Posterior cingulate gyrus (tissue), 11 donors: ENCODE results near the gene ACACA.

Source experiments
- DNase-seq, 10 donors: peaks; one replicate each; pipeline versions ENCODE4 v3.0.0 to v3.0.0-alpha.2; 2020 to 2021; ENCODE audit warnings: mixed read lengths in 3 of 10
- intact Hi-C: fragments of 100-400 bp; cut with DNase I; formaldehyde crosslinking; loops from one replicate; pipeline ENCODE4 v1.15.1; 2023

The ACACA gene

GRCh38 chr17:37299257-37299980, 107.2 kb downstream of the ACACA start:
- peak in 2 of 10 donors; percentile 17 to 20 for DNase-seq
- intact Hi-C loops = no loop called here

- no peak for DNase-seq
- intact Hi-C loops = no loop called here
Observed at GRCh38 chr17:37295888-37296287, 110.7 kb downstream of the ACACA start.

DNA sequence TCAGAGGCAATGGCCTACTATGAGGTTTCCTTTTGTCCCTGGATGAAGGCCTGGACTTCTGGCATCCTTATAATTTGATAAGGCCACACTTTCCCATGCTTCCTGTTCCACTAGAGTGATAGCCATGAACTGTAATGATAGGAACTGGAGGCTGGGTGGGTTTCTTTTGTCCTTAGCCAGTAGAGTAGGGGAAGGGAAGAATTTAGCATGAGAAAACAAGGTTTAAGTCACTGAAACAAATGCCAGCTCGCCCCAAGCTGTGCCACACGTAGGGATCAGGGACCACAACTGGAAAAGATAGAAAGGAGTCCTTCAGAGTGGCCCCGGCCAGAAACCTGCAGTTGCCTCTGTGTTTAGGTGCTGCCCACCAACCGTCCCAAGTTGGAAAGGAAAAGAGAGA, 111.7 kb downstream of the ACACA start:
- intact Hi-C loops = no loop called here
- DNase-seq = no peak

- no peak for DNase-seq
- intact Hi-C loops = no loop called here
Observed at GRCh38 chr17:37293770-37294169, 112.9 kb downstream of the ACACA start.

- DNase-seq = no peak
- intact Hi-C loops = no loop called here
Observed at GRCh38 chr17:37292429-37293139, 114.1 kb downstream of the ACACA start.

- intact Hi-C loops = no loop called here
- no peak for DNase-seq
Observed at GRCh38 chr17:37291351-37291750, 115.3 kb downstream of the ACACA start.

GRCh38 chr17:37286430-37286829, 120.2 kb downstream of the ACACA start:
- DNase-seq = no peak
- intact Hi-C loops = no loop called here

- no peak for DNase-seq
- intact Hi-C loops = no loop called here
Observed at GRCh38 chr17:37284191-37284590, 122.4 kb downstream of the ACACA start.

GRCh38 chr17:37283414-37283961, 123.1 kb downstream of the ACACA start:
- intact Hi-C loops = no loop called here
- no peak for DNase-seq

DNA sequence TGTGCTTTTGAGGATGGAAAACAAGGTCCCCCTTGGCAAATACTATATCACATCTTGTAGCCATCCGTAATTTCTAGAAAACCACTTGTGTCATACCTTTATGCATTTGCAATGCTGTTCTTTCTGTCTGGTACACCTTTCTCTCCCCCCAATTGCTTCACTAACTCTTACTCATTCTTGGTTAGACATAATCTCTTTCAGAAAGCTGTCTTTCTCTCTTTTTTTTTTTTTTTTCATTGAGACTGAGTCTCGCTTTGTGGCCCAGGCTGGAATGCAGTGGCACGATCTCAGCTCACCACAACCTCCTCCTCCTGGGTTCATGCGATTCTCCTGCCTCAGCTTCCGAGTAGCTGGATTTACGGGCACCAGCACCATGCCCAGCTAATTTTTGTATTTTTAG, 125.8 kb downstream of the ACACA start:
- intact Hi-C loops = no loop called here
- no peak for DNase-seq

DNA sequence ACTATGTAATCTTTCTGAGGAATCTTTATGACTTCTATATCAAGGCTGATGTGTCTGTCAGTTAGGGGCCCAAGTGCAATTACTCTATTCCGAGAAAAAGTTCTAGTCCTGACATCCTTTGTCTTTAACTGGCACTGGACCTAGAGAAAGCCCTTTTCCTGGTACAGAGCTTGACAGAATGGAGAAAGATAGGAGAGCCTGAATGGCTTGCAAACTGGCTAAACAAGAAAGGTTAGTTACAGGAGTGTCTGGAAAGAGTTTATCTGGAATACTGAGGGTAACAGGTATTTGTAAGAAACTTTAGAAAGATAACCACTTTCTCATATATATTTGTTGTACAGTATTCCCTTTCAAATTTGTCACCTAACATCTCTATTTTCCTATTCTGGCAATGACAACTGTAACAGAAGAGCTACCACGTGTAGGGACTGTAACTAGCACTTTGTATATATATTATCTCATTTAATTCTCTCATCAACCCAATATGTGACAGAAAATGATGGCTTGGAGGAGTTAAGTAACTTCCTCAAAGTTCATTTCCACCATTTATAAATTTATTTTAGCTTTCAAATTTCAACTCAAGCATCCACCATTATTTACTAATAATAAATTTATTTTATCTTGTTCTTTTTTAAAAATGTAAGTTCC, 128.3 kb downstream of the ACACA start:
- no peak for DNase-seq
- intact Hi-C loops = no loop called here

- DNase-seq = no peak
- intact Hi-C loops = no loop called here
Observed at GRCh38 chr17:37276475-37276874, 130.2 kb downstream of the ACACA start.

- intact Hi-C loops = no loop called here
- no peak for DNase-seq
Observed at GRCh38 chr17:37274461-37274860, 132.2 kb downstream of the ACACA start.

DNA sequence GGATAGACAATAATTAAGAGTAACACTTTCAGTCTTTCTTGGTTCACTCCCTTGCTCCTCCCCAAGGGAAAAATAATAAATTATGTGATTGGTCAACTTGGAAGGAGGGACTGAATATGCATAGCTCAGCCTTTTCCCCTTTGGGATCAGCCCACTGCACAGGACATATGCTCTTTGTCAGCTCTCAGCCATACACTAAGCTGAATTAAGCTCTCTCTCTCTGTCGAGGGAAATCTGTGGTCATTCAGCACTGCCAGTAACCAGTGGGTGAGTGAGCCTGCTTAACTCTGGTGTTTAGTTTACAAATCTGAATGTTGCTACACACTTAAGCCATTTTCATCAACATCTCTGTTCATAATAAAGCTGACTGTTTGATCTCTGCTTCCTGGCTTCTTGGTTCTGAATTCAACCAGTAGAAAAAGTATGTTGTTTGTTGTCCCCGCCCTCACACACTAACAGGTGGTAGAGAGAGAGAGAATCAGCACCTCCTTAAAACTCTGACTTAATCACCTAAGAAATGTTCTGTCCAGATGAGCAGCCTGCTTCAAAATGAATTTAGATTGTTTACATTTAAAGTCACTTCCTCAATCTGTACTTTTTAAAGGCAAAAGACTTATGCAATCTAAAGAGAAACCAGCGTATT, 133.1 kb downstream of the ACACA start:
- intact Hi-C loops = no loop called here
- no peak for DNase-seq

- no peak for DNase-seq
- intact Hi-C loops = no loop called here
Observed at GRCh38 chr17:37265446-37266173, 141.0 kb downstream of the ACACA start.

- intact Hi-C loops = no loop called here
- no peak for DNase-seq
Observed at GRCh38 chr17:37261286-37261685, 145.3 kb downstream of the ACACA start.

DNA sequence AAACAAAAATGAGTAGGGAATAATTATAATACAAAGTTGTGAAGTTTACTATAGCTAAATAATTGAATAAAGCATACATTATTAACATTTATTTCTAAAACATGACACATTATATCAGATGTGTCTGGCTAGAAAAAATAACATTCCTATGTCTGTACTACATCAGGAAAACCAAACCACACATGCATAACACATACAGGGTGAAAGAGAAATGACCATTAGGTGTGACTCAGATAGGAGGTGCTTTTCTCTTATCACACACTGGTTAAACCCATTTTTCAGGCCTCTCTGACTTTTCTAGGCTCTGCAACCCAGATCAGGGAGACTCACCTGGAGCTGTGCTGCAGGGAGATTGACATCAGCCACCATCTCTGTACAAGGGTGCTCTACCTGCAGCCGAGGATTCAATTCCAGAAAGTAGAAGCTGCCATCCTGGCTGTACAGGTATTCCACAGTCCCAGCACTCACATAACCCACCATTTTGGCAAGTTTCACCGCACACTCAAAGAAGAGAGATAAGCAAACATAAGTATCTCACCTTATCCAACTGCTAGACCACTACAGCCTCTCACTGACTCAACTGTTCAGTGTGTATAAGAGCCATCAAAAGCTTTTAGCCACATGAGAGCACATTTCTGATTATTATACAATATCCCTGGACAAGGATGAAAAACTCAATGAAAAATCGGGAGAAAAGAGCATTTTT, 147.5 kb downstream of the ACACA start:
- no peak for DNase-seq
- intact Hi-C loops = loop anchor here (10.0 kb wide), 1 partner anchor 106 kb away; no protein-coding TSS in a partner anchor

DNA sequence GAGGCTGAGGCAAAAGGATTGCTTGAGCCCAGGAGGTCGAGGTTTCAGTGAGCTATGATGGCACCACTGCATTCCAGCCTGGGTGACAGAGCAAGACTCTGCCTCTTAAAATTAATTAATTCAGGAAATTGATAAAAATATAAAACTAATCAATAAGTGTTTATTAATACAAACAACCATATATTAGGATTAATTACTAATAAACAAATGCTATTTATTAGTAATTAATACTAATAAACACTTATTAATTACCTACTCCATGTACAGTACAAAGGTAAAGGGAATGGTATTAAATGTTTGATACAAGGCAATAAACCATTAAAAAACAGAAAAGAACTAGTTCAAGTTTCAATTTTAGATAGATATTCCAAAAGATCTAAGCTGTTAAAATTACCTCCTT, 150.0 kb downstream of the ACACA start:
- intact Hi-C loops = loop anchor here (10.0 kb wide), 1 partner anchor 108 kb away; no protein-coding TSS in a partner anchor

DNA sequence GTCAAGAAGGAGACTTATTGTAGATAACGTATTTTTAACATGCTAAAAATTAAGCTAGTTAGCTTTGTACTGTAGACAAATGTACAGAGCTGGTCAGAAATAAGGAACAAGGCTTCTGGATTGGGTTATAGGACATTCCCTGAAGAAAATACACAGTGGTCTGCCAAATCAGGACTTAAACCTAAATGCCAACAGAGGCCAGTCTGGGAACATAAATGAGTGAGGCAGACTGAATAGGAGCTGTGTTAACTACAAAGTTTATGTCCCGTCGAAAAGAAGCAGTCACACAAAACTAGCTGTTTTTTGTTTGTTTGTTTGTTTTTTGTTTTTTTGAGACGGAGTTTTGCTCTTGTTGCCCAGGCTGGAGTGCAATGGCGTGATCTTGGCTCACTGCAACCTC, 151.2 kb downstream of the ACACA start:
- DNase-seq = no peak
- intact Hi-C loops = loop anchor here (10.0 kb wide), 1 partner anchor 109 kb away; no protein-coding TSS in a partner anchor

More for the DNA sequence above, 150.0 kb downstream of the ACACA start:
- no peak for DNase-seq
